ENCODE measurements around the gene NKAIN2. TPM values are rescaled to one million over a fixed set of nuclear protein-coding genes. Genes with fewer than 3 reads are reported as not detected.

The NKAIN2 gene
- total RNA-seq, 2 donors from 2014 or later: 0.29 TPM; not detected in 1

DNA sequence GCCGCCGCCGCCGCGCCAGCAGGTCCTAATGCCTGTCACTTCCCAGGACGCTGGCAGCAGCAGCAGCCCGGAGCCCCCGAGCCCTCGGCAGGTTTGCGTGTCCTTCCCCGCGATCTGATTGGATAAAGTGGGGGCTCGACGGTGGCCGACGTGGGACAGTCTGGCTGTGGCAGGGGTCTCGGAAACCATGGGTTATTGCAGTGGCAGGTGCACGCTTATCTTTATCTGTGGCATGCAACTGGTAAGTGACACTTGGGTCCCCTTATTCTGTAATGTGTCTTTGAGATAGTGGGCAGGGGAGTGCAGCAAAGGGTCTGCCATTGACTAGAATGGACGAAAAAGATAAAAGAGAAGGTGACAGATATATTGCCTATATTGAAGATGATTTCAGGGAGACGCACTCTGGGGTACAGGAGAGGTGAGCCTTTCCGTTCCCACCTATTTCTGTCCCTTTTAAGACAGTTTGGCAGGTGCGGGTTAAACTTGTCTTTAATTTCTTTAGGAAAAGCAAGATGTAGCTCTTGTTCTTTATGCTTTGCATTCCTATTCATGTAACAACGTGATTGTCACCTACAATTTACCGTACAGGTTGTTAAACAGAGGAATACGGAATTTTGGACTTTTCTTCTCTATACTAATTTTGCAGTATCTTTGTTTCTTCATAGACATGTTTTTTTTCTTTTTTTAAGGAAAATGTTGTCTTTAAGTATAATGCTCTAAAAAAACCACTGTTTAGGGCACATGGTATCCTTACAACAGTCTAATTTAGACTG lies 535 bp downstream of the NKAIN2 start:
- Mint-ChIP-seq H3K27ac (no peak overlapping the region), H3K36me3 (ENCODE audit: low read depth) (no peaks in the 10 kb centered on the region), H3K27me3 (ENCODE audit: insufficient read depth) (peaks cover 85% of the 10 kb centered on the region), H3K9me3 (no peaks in the 10 kb centered on the region), H3K4me3 (peak overlapping the region; percentile 73), H3K4me1 (peaks cover 4% of the 10 kb centered on the region)
- Histone ChIP-seq H3K4me3 (ENCODE audit: low read length) (peak overlapping the region; percentile 72), H3K27me3 (ENCODE audit: control insufficient read depth, insufficient read depth, low read length, poor library complexity, severe bottlenecking) (peaks cover 66% of the 10 kb centered on the region), H3K4me1 (ENCODE audit: control insufficient read depth, insufficient read depth, low read length) (no peaks in the 10 kb centered on the region), H3K27ac (ENCODE audit: low read depth, low read length) (no peak overlapping the region), H3K9me3 (ENCODE audit: control insufficient read depth, low read length) (no peaks in the 10 kb centered on the region), H3K9ac (ENCODE audit: extremely low read depth, low read length, poor library complexity, severe bottlenecking) (no peak overlapping the region), H3K36me3 (ENCODE audit: control insufficient read depth, insufficient read depth, low read length) (no peaks in the 10 kb centered on the region)
- 10 to 27% methylated on average over 3 to 25 of the region's 25 CpGs for WGBS, 2 experiments (ENCODE audit: insufficient coverage in 1 of 2, insufficient read length in 1 of 2)
- DNase-seq: peak; percentile 86
- TF ChIP-seq, protein P1, sequence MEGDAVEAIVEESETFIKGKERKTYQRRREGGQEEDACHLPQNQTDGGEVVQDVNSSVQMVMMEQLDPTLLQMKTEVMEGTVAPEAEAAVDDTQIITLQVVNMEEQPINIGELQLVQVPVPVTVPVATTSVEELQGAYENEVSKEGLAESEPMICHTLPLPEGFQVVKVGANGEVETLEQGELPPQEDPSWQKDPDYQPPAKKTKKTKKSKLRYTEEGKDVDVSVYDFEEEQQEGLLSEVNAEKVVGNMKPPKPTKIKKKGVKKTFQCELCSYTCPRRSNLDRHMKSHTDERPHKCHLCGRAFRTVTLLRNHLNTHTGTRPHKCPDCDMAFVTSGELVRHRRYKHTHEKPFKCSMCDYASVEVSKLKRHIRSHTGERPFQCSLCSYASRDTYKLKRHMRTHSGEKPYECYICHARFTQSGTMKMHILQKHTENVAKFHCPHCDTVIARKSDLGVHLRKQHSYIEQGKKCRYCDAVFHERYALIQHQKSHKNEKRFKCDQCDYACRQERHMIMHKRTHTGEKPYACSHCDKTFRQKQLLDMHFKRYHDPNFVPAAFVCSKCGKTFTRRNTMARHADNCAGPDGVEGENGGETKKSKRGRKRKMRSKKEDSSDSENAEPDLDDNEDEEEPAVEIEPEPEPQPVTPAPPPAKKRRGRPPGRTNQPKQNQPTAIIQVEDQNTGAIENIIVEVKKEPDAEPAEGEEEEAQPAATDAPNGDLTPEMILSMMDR (conservative IDR thresholded peaks at IDR 0.05): no peak

DNA sequence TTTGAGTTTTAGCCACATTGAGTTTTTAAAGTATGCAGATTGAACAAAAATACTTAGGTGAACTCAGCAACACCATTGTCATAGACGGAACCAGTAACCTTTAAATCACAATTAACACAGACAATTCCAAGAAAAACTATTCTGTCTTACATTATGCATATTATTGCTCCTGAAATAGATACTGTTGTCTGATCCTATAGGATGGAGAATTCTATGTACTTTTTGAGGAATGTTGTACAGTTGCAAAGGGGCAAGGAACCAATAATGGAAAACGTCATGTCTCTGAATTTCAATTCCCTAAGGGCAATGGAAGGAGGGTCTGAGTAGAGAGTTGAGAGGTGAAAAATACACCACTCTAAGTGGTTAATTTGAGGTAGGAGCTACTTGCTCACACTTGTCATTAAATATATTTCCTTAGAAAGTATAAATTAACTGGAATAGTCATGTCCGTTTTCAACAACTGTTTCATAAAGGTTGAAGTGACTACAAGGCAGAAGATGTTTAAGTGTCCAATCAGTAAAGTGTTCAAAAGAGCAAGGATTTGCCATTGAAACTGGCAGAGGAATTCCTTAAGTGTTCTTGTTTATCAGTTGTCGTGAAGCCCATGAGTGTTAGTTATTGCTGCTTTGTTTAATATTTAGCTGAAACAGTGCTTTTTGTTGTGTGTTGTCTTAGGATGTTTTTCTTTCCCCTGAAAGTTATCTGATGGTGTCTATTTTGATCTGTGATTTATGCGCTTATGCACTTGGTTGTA lies 1.3 kb downstream of the NKAIN2 start:
- DNase-seq: no peak
- Mint-ChIP-seq H3K27ac (no peak overlapping the region), H3K27me3 (ENCODE audit: insufficient read depth) (peaks cover 81% of the 10 kb centered on the region), H3K9me3 (no peaks in the 10 kb centered on the region), H3K4me3 (no peak overlapping the region), H3K36me3 (ENCODE audit: low read depth) (no peaks in the 10 kb centered on the region), H3K4me1 (peaks cover 4% of the 10 kb centered on the region)
- H3K27ac ChIP-seq (ENCODE audit: low read depth, low read length): no peak overlapping the region
- no peak overlapping the region for H3K4me3 ChIP-seq (ENCODE audit: low read length)
- H3K4me1 ChIP-seq (ENCODE audit: control insufficient read depth, insufficient read depth, low read length): no peaks in the 10 kb centered on the region
- peaks cover 66% of the 10 kb centered on the region for H3K27me3 ChIP-seq (ENCODE audit: control insufficient read depth, insufficient read depth, low read length, poor library complexity, severe bottlenecking)
- H3K9me3 ChIP-seq (ENCODE audit: control insufficient read depth, low read length): no peaks in the 10 kb centered on the region
- no peak overlapping the region for H3K9ac ChIP-seq (ENCODE audit: extremely low read depth, low read length, poor library complexity, severe bottlenecking)
- 79 to 86% methylated on average over 2 to 5 of the region's 5 CpGs for WGBS, 2 experiments (ENCODE audit: insufficient coverage in 1 of 2, insufficient read length in 1 of 2)
- no peaks in the 10 kb centered on the region for H3K36me3 ChIP-seq (ENCODE audit: control insufficient read depth, insufficient read depth, low read length)
- TF ChIP-seq, protein P1 (conservative IDR thresholded peaks at IDR 0.05): no peak

DNA sequence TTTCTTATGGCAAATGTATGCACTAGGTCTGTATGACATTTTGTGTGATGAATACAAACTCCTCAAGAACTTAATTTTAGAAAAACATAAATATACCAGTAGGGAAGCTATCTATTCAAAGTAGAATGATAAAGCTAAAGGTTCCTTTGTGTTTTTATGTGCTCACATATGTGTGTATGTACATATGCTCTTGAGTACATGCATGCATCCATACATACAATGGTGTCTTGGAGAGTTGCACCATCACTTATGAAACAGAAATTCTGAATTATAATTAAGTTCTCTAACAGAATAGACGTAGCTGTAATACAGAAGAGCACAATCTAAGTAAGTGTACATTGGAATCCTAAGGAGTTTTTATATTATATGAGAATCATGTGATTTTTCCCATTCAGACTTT lies 2.3 kb downstream of the NKAIN2 start:
- no peak overlapping the region for H3K4me3 Mint-ChIP-seq
- Histone ChIP-seq H3K9me3 (ENCODE audit: control insufficient read depth, low read length) (no peaks in the 10 kb centered on the region), H3K27me3 (ENCODE audit: control insufficient read depth, insufficient read depth, low read length, poor library complexity, severe bottlenecking) (peaks cover 62% of the 10 kb centered on the region), H3K4me3 (ENCODE audit: low read length) (no peak overlapping the region), H3K9ac (ENCODE audit: extremely low read depth, low read length, poor library complexity, severe bottlenecking) (no peak overlapping the region), H3K4me1 (ENCODE audit: control insufficient read depth, insufficient read depth, low read length) (no peaks in the 10 kb centered on the region), H3K27ac (ENCODE audit: low read depth, low read length) (no peak overlapping the region), H3K36me3 (ENCODE audit: control insufficient read depth, insufficient read depth, low read length) (no peaks in the 10 kb centered on the region)
- no peak for DNase-seq
- TF ChIP-seq, protein P1 (conservative IDR thresholded peaks at IDR 0.05): no peak
- H3K9me3 Mint-ChIP-seq: no peaks in the 10 kb centered on the region
- peaks cover 78% of the 10 kb centered on the region for H3K27me3 Mint-ChIP-seq (ENCODE audit: insufficient read depth)
- peaks cover 4% of the 10 kb centered on the region for H3K4me1 Mint-ChIP-seq
- no peaks in the 10 kb centered on the region for H3K36me3 Mint-ChIP-seq (ENCODE audit: low read depth)
- no peak overlapping the region for H3K27ac Mint-ChIP-seq
- WGBS, 2 experiments (ENCODE audit: insufficient coverage in 1 of 2, insufficient read length in 1 of 2): 71 to 75% methylated on average over 1 of the region's 1 CpG
